HG03571 (cell line): Measurements from ENCODE around the gene PSPC1.

Source experiments
- ATAC-seq: cut with Tn5 transposase; IDR thresholded peaks from one replicate; pipeline ENCODE4 v1.9.1; 2021; ENCODE audit not compliant: unreplicated experiment

Gene PSPC1

GRCh38 chr13:19674898-19675297 is 107.8 kb downstream of the PSPC1 start:
- ATAC-seq, result no peak

GRCh38 chr13:19673473-19674430 is 109.0 kb downstream of the PSPC1 start:
- ATAC-seq, result no peak

GRCh38 chr13:19672990-19673389 is 109.8 kb downstream of the PSPC1 start:
- ATAC-seq, result no peak

GRCh38 chr13:19670147-19670546 is 112.6 kb downstream of the PSPC1 start:
- no peak for ATAC-seq

- no peak for ATAC-seq
Measured at GRCh38 chr13:19668778-19669177, 114.0 kb downstream of the PSPC1 start.

- no peak for ATAC-seq
Measured at GRCh38 chr13:19665427-19665859, 117.3 kb downstream of the PSPC1 start.

GRCh38 chr13:19664481-19665230 is 118.1 kb downstream of the PSPC1 start:
- ATAC-seq, result no peak

GRCh38 chr13:19663416-19663979 is 119.2 kb downstream of the PSPC1 start:
- ATAC-seq, result no peak

- no peak for ATAC-seq
Measured at GRCh38 chr13:19661561-19661960, 121.2 kb downstream of the PSPC1 start.

GRCh38 chr13:19661126-19661525 is 121.6 kb downstream of the PSPC1 start:
- no peak for ATAC-seq

GRCh38 chr13:19658831-19659230 is 123.9 kb downstream of the PSPC1 start:
- no peak for ATAC-seq

GRCh38 chr13:19657872-19658591 is 124.7 kb downstream of the PSPC1 start:
- no peak for ATAC-seq
